Mesodermal cell (in vitro differentiated cells): ENCODE results near the gene HNRNPF.
A peak's percentile ranks its signal among the peaks of the same experiment; 100 is the strongest.

Experiments used
- H3K27ac ChIP-seq: 2 replicates; pipeline ENCODE4 v1.7.0; 2013; ENCODE audit warnings: mild to moderate bottlenecking, low read depth, low read length, moderate library complexity; ENCODE audit not compliant: severe bottlenecking
- H3K36me3 ChIP-seq: 2 replicates; pipeline ENCODE4 v1.7.1; 2013; ENCODE audit warnings: mild to moderate bottlenecking, low read length, moderate library complexity; ENCODE audit not compliant: control insufficient read depth, insufficient read depth
- H3K4me1 ChIP-seq: one replicate; pipeline ENCODE4 v1.7.1; 2013; ENCODE audit warnings: mild to moderate bottlenecking, low read length; ENCODE audit not compliant: insufficient read depth, control insufficient read depth, poor library complexity, severe bottlenecking
- H3K4me3 ChIP-seq: 2 replicates; pipeline ENCODE4 v1.7.0; 2013; ENCODE audit warnings: low read length, control low read depth, mild to moderate bottlenecking; ENCODE audit not compliant: insufficient read depth, poor library complexity, severe bottlenecking; ENCODE audit errors: extremely low read depth
- H3K9me3 ChIP-seq: 2 replicates; pipeline ENCODE4 v1.7.1; 2013; ENCODE audit warnings: mild to moderate bottlenecking, low read length, moderate library complexity; ENCODE audit not compliant: control insufficient read depth
- WGBS, 2 experiments: methylation state at CpG; one replicate each; pipeline ENCODE4 v1.1.5; 2013; ENCODE audit warnings: missing lambda C conversion rate in 2 of 2; ENCODE audit not compliant: insufficient coverage in 2 of 2; 5-methylcytosine and 5-hydroxymethylcytosine counted together

Gene HNRNPF

DNA sequence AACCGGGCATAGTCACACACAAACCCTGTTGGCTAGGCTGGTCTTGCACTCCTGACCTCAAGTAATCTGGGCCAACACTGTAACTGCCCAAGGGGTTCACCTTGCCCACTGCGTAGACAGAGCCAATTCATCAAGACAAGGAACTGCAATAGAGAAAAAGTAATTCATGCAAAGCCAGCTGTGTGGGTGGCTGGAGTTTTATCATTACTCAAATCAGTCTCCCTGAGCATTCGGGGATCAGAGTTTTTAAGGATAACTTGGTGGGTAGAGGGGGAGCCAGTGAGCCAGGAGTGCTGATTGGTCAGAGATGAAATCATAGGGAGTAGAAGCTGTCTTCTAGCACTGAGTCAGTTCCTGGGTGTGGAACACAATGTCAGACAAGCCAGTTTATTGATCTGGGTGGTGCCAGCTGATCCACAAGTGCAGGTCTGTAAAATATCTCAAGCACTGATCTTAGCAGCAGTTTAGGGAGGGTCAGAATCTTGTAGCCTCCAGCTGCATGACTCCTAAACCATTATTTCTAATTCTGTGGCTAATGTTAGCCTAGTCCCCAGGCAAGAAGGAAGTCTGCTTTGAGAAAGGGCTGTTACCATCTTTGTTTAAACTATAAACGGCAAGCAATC lies 53.1 kb downstream of the HNRNPF start:
- WGBS, 2 experiments, result 61 to 88% methylated on average over 2 of the region's 4 CpGs
- peak overlapping the region; percentile 36 for H3K27ac ChIP-seq

DNA sequence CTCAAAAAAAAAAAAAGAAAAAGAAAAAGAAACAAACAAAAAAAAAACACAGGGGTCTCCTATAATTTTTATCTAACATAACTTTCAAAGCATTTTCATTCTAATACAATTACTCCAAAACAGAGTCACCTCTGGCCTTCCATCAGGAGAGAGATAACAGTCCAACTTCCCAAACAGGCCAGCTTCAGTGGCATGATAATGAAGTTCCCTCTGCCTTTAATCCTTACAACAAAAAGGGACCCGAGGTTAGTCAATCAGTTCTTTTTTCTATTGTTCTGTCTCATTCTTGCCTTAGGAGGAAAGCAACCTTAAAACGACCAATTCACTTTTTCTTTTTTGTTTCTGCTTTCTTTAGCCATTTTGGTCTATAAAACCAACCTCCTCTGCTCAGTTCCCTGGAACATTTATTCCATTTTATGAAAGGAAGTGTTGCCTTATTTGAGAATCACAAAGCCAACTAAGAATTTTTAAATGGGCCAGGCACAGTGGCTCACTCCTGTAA lies 54.1 kb downstream of the HNRNPF start:
- H3K9me3 ChIP-seq, result no peaks in the 10 kb centered on the region
- no peak overlapping the region for H3K4me3 ChIP-seq
- WGBS, 2 experiments, result 0 to 20% methylated on average over 1 to 2 of the region's 2 CpGs
- H3K27ac ChIP-seq, result no peak overlapping the region
- no peaks in the 10 kb centered on the region for H3K36me3 ChIP-seq
- peaks cover 15% of the 10 kb centered on the region for H3K4me1 ChIP-seq

More for the DNA sequence above, 53.1 kb downstream of the HNRNPF start:
- Histone ChIP-seq H3K4me1 (peaks cover 15% of the 10 kb centered on the region), H3K4me3 (no peak overlapping the region), H3K36me3 (no peaks in the 10 kb centered on the region), H3K9me3 (no peaks in the 10 kb centered on the region)

DNA sequence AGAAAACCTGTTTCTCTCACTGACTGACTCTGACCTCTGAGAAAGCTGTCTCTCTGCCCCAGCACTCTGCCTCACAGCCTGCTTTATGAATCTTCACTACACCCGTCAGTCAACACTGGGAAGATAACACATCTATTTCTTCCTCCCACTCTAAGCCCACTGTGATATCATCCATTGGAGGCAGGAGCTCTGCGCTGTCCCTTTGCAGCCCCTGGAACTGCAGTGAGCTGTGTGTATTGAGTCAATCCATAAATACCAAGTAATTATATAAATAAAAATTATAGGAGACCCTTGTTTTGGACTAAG lies 54.7 kb downstream of the HNRNPF start:
- Histone ChIP-seq H3K9me3 (no peaks in the 10 kb centered on the region), H3K4me3 (no peak overlapping the region), H3K27ac (no peak overlapping the region), H3K4me1 (peaks cover 15% of the 10 kb centered on the region), H3K36me3 (no peaks in the 10 kb centered on the region)
- 57 to 67% methylated on average over 1 of the region's 2 CpGs for WGBS, 2 experiments

DNA sequence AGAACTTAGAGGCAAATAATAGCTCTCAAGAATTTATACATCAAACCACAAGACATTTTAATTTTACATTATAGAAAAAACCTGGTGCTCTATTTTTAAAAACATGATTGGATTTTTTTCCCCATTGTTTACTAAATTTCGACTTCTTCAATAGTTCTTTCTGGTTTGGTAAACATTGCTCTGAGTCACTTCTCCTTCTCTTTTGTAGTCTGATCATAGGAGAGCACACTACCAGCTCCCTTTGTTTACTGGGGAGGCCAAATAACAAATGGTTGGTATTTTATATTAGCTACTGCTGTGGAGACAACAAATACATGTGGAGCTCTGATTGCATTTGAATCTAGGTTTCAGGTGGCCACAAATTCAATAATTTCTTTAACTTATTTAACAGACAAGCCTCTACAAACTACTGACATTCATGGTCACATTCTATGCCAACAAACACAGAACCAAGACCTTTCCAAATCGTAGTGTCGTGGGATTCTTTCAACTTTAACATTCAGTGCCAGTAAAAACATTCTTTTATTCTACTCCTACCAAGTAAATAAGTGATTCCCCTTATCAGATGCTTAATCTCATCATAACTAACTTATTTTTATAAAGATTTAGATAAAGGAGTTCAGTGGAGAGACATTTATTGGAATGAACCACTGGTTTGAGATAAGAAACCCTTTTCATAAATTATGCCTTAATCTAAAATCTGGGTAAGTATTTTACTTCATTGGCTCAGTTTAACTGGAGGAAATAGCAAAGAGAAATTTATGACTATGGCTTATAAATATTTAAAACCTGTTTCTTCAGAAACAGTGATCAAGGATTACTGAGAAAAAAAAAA lies 55.3 kb downstream of the HNRNPF start:
- Histone ChIP-seq H3K4me1 (peaks cover 15% of the 10 kb centered on the region), H3K9me3 (no peaks in the 10 kb centered on the region), H3K36me3 (no peaks in the 10 kb centered on the region), H3K4me3 (no peak overlapping the region), H3K27ac (no peak overlapping the region)
- 71 to 89% methylated on average over 2 of the region's 3 CpGs for WGBS, 2 experiments

DNA sequence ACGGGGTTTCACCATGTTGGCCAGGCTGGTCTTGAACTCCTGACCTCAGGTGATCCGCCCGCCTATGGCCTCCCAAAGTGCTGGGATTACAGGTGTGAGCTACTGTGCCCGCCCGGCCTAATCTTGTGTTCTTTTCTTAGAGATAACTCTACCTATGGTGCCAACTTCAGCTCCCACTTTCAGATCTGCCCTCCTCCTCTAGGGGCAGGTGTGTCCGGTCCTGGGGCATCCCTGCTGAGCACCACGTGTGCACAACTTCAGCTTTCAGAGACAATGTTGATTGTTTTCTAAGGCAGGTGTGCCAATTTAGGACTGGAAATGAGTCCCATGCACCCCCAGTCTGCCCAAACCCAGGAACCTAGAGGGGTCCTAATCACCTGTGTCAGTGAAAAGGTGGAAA lies 56.0 kb downstream of the HNRNPF start:
- no peaks in the 10 kb centered on the region for H3K9me3 ChIP-seq
- no peak overlapping the region for H3K27ac ChIP-seq
- WGBS, 2 experiments, result 58 to 76% methylated on average over 5 to 7 of the region's 7 CpGs
- no peaks in the 10 kb centered on the region for H3K36me3 ChIP-seq
- H3K4me3 ChIP-seq, result no peak overlapping the region
- H3K4me1 ChIP-seq, result peaks cover 15% of the 10 kb centered on the region

DNA sequence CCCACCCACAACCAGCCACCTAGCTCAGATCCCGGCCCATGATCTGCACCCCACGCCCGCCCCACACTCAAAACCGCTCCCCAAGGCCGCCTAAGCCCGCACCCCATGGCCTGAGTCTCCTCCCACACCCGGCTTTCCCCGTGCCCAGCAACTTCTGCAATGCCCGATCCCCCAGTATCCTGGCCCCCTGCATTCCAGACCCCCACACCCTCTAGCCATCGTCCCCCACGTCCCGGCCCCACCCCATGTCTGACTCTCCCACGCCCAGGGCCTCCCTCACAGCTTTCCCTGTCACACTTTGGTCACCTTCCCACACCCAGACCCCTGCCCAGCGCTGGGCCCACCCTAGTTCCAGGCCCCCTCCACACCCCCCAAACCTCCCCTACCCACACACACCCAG lies 57.7 kb downstream of the HNRNPF start:
- Histone ChIP-seq H3K9me3 (no peaks in the 10 kb centered on the region), H3K36me3 (no peaks in the 10 kb centered on the region), H3K4me1 (peaks cover 14% of the 10 kb centered on the region), H3K4me3 (no peak overlapping the region), H3K27ac (no peak overlapping the region)
- WGBS, 2 experiments, result 98% methylated on average over 7 of the region's 14 CpGs; no CpG with 5 or more reads in 1 of the 2 experiments

DNA sequence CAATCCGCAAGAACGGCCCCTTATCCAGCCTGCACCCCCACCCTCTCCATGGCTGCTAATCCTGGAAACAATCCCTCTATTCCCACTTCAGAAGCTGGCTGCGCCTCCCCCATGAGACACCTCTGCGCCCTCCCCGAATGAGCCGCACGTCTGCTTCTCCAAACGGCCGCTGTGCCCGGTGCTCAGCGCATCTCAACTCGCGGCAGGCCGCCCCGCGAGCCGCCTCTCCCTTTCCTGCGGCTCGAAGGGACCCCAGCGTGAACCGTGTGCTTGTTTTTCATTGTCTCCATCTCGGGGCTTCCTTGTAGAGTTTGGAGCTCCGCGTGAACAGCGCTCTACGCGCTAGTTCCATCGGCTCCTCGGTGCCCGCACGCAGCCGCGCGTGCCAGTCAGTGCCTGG lies 58.3 kb downstream of the HNRNPF start:
- H3K27ac ChIP-seq, result no peak overlapping the region
- no peaks in the 10 kb centered on the region for H3K9me3 ChIP-seq
- 94 to 95% methylated on average over 28 to 34 of the region's 34 CpGs for WGBS, 2 experiments
- no peak overlapping the region for H3K4me3 ChIP-seq
- H3K36me3 ChIP-seq, result no peaks in the 10 kb centered on the region
- H3K4me1 ChIP-seq, result peaks cover 8% of the 10 kb centered on the region

DNA sequence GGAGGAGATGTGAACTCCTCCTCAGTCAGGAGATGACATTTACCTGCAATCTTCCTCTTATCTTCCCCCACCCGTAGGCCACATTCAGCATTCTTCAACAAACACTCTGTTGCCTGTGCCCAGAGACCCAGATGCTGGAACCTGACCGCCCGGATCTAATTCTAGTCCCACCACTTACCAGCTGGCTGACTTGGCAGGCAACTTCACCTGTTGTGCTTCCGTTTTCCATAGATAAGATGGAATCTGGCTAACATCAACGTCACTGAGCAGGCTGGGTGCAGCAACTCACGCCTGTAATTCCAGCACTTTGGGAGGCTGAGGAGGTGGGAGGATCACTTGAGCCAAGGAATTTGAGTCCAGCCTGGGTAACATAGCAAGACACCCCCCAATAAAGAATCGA lies 58.8 kb downstream of the HNRNPF start:
- 81 to 93% methylated on average over 5 to 7 of the region's 7 CpGs for WGBS, 2 experiments
- no peak overlapping the region for H3K27ac ChIP-seq
- peaks cover 7% of the 10 kb centered on the region for H3K4me1 ChIP-seq
- H3K9me3 ChIP-seq, result no peaks in the 10 kb centered on the region
- H3K4me3 ChIP-seq, result no peak overlapping the region
- H3K36me3 ChIP-seq, result no peaks in the 10 kb centered on the region

DNA sequence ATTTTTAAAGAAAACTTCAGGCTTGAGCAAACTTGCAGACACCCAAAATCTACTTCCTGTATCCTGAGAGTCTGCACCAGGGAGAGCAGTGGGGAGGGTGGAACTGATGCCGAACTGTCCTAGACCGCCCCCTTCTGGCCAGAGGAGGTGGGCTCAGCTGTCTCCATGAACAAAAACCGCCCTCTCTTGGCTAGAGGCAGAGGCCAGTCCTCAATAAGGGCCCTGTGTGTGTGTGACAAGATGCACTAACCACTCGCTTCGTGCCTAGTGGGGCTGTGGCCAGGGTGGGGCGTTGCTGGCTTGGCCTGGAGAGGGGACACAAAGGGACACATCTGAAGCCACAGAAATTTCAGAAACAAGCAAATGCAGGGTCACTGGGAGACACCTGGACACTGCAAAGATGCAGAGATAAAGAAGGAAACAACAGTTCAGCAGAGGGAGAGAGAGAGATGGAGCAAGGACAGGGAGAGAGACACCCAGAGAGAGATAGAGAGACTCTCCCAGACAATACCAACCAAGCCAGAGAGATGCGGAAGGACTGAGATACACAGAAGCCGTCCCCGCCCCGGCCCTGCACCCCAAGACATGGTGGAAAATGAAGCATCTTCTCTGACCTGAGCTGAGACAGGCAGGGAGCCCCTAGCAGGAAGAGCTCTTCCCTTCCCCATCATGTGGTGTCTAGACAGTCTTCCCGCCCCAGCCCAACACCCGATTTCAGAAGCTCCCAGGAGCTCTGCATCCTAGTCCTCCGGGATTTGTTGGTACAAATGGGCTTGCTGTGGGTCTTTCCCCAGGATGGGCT lies 60.3 kb downstream of the HNRNPF start:
- H3K9me3 ChIP-seq, result no peaks in the 10 kb centered on the region
- H3K36me3 ChIP-seq, result no peaks in the 10 kb centered on the region
- no peak overlapping the region for H3K4me3 ChIP-seq
- no peak overlapping the region for H3K27ac ChIP-seq
- WGBS, 2 experiments, result 55 to 57% methylated on average over 6 to 12 of the region's 13 CpGs
- H3K4me1 ChIP-seq, result no peaks in the 10 kb centered on the region

DNA sequence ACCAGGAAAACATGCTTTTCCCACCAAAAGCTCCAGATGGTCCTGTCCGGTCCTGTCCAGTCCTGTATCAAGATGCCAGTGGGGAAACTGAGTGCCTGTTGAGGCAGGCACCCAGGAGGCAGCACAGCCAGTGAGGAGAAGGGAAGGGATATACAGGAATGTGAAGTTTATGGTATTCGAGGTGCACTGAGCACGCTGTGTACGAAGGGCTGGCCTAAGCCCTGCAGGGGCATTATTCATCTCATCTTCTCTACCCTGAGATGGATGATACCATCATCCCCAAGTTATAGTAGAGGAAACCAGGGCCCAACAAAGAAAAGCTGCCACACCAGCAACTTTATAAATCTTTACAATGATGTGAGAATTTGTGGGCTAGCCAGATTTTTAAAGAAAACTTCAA lies 61.0 kb downstream of the HNRNPF start:
- 95 to 100% methylated on average over 1 to 2 of the region's 4 CpGs for WGBS, 2 experiments
- no peaks in the 10 kb centered on the region for H3K4me1 ChIP-seq
- H3K9me3 ChIP-seq, result no peaks in the 10 kb centered on the region
- no peak overlapping the region for H3K4me3 ChIP-seq
- no peaks in the 10 kb centered on the region for H3K36me3 ChIP-seq
- H3K27ac ChIP-seq, result no peak overlapping the region
